Smooth muscle cell (in vitro differentiated cells): ENCODE data around the gene FRMD4A. TPM values are rescaled to one million over a fixed set of nuclear protein-coding genes. Genes with fewer than 3 reads are reported as not detected.
"Not testable (repeated sequence)": the region's sequence is repeated elsewhere in the genome, so short reads cannot be mapped to it uniquely, and the experiment has no call there.

Experiments used
- DNase-seq: peaks from one replicate; lab custom pipeline; 2025; ENCODE audit not compliant: unreplicated experiment; lab: John Stamatoyannopoulos, UW
- H2AFZ ChIP-seq: fragments of 200-600 bp; sonication (generic); 2 replicates; pipeline ENCODE4 v1.6.0; 2016; ENCODE audit warnings: antibody characterized with exemption, low read depth, mild to moderate bottlenecking
- H3F3A ChIP-seq: fragments of 200-600 bp; sonication (generic); 2 replicates; pipeline ENCODE4 v1.6.0; 2017; ENCODE audit warnings: antibody characterized with exemption, low read depth
- H3K27ac ChIP-seq: fragments of 200-600 bp; sonication (generic); 2 replicates; pipeline ENCODE4 v1.5.1; 2016; ENCODE audit warnings: low read depth, mild to moderate bottlenecking
- H3K27me3 ChIP-seq: fragments of 200-600 bp; sonication (generic); 2 replicates; pipeline ENCODE4 v1.6.1; 2016; ENCODE audit warnings: low read depth, mild to moderate bottlenecking
- H3K36me3 ChIP-seq: fragments of 200-600 bp; sonication (generic); 2 replicates; pipeline ENCODE4 v1.5.1; 2016; ENCODE audit warnings: low read depth
- H3K4me1 ChIP-seq: fragments of 200-600 bp; sonication (generic); 2 replicates; pipeline ENCODE4 v1.5.1; 2016; ENCODE audit warnings: low read depth
- H3K4me2 ChIP-seq: fragments of 200-600 bp; sonication (generic); 2 replicates; pipeline ENCODE4 v1.6.0; 2016; ENCODE audit warnings: mild to moderate bottlenecking
- H3K4me3 ChIP-seq: fragments of 200-600 bp; sonication (generic); 2 replicates; pipeline ENCODE4 v1.5.1; 2016; ENCODE audit warnings: mild to moderate bottlenecking
- H3K79me2 ChIP-seq: fragments of 200-600 bp; sonication (generic); 2 replicates; pipeline ENCODE4 v1.6.0; 2016; ENCODE audit warnings: low read depth, mild to moderate bottlenecking
- H3K9ac ChIP-seq: fragments of 200-600 bp; sonication (generic); 2 replicates; pipeline ENCODE4 v1.6.0; 2016; ENCODE audit warnings: low read depth
- H3K9me3 ChIP-seq: fragments of 200-600 bp; sonication (generic); replicated peaks from 2 replicates; pipeline ENCODE4 v1.5.1; 2016; ENCODE audit warnings: low read depth
- H4K20me1 ChIP-seq: fragments of 200-600 bp; sonication (generic); 2 replicates; pipeline ENCODE4 v1.6.0; 2016; ENCODE audit warnings: low read depth
- WGBS: methylation state at CpG from one replicate; pipeline ENCODE4 v1.1.7; 2016; ENCODE audit warnings: low lambda C conversion rate; 5-methylcytosine and 5-hydroxymethylcytosine counted together
- polyA plus RNA-seq: library from polyadenylated mRNA; unstranded; fragments of >200 nt; fragmentation: Nextera tagmentation; extraction: Ambion mirVana; gene quantifications from 2 replicates; pipeline ENCODE4 v1.2.1, GENCODE V29; 2016
- total RNA-seq: library from RNA; depleted of rRNA; stranded (reverse); fragments of >200 nt; gene quantifications from 2 replicates; pipeline ENCODE4 v1.2.3, GENCODE V29; 2014
- TF ChIP-seq, protein P1 (sequence below): fragments of 200-600 bp; sonication (generic); IDR thresholded peaks from 2 replicates; pipeline ENCODE4 v1.5.1; 2017; ENCODE audit warnings: borderline replicate concordance, mild to moderate bottlenecking, antibody characterized with exemption; ENCODE audit not compliant: insufficient read depth, poor library complexity, severe bottlenecking

FRMD4A gene
- total and polyA plus RNA-seq, 2 experiments from 2014 or later: 3.0 to 5.4 TPM

DNA sequence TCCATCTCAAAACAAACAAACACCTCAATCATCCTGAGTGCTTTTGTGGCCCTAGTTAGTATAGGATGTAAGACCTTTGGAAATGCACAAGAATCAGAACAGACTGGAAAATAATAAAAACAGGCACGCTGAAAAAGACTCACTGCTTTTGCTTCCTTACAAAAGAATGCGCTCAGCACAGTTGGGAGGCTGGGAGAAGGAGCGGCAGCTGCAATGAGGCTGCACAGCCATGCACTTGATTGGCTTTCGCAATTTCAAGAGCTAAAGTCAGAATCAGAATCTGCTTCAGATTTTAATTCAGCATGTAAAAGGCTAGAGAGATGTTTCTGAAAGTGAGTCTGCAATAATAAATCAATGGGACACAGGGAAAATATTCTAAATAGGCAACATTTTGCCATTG lies 97.2 kb downstream of the FRMD4A start:
- no peak overlapping the region for H2AFZ ChIP-seq
- TF ChIP-seq, protein P1, sequence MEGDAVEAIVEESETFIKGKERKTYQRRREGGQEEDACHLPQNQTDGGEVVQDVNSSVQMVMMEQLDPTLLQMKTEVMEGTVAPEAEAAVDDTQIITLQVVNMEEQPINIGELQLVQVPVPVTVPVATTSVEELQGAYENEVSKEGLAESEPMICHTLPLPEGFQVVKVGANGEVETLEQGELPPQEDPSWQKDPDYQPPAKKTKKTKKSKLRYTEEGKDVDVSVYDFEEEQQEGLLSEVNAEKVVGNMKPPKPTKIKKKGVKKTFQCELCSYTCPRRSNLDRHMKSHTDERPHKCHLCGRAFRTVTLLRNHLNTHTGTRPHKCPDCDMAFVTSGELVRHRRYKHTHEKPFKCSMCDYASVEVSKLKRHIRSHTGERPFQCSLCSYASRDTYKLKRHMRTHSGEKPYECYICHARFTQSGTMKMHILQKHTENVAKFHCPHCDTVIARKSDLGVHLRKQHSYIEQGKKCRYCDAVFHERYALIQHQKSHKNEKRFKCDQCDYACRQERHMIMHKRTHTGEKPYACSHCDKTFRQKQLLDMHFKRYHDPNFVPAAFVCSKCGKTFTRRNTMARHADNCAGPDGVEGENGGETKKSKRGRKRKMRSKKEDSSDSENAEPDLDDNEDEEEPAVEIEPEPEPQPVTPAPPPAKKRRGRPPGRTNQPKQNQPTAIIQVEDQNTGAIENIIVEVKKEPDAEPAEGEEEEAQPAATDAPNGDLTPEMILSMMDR: no peak
- H3K36me3 ChIP-seq: no peaks in the 10 kb centered on the region
- no peak overlapping the region for H3K9ac ChIP-seq
- H3K4me1 ChIP-seq: no peaks in the 10 kb centered on the region
- no peaks in the 10 kb centered on the region for H4K20me1 ChIP-seq
- 90% methylated on average over 4 of the region's 4 CpGs for WGBS
- no peaks in the 10 kb centered on the region for H3K79me2 ChIP-seq
- H3K27me3 ChIP-seq: peaks cover 29% of the 10 kb centered on the region
- H3K4me2 ChIP-seq: no peak overlapping the region
- H3K4me3 ChIP-seq: no peak overlapping the region
- no peak for DNase-seq
- no peak overlapping the region for H3K27ac ChIP-seq
- no peaks in the 10 kb centered on the region for H3F3A ChIP-seq
- H3K9me3 ChIP-seq: no peaks in the 10 kb centered on the region

DNA sequence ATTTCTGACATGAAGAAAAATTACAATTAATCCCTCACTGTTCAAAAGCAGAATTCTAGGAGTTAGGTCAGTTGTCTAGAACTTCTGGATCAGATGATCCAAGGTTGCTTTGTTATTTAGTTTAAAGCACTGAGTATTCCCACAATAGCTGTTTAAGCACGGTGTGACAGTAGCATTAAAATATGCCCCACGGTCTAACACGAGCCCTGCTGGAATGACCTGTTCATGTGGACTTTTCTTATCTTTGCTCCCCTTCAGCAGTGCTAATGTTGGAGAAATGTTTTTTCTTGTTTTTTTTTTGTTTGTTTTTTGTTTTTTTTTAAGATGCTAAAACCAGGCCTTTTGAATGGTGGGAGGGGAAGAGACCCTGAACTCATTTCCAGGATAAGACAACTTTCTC lies 101.9 kb downstream of the FRMD4A start:
- not testable (repeated sequence) for H3K4me2 ChIP-seq, H3K79me2 ChIP-seq, DNase-seq, H3K4me3 ChIP-seq, H3K36me3 ChIP-seq, H3K9me3 ChIP-seq, H3K4me1 ChIP-seq, H2AFZ ChIP-seq, H3F3A ChIP-seq, H3K27ac ChIP-seq, H3K9ac ChIP-seq, H4K20me1 ChIP-seq
- peaks cover 48% of the 10 kb centered on the region for H3K27me3 ChIP-seq
- 72% methylated on average over 3 of the region's 3 CpGs for WGBS

DNA sequence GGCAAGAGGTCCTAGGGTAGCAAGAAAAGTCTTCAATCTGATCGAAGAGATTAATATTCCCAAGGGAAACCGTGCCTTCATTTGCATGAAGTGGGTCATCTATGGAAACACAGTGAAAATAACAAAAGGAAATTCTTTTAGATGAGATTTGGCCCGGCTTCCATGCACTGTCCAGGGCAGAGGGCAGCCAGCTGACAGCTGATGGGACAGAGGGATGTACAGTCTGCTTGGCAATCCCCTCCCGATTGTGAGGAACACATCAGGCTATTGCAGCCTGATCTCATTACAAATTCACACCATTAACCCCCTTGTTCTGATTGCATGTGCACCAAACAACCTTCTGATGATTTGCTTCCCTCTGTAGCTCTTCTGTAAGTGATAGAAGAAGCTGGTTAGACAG lies 105.3 kb downstream of the FRMD4A start:
- H3K9me3 ChIP-seq: no peaks in the 10 kb centered on the region
- no peak overlapping the region for H3K27ac ChIP-seq
- no peaks in the 10 kb centered on the region for H3F3A ChIP-seq
- DNase-seq: no peak
- peaks cover 45% of the 10 kb centered on the region for H3K27me3 ChIP-seq
- H3K4me3 ChIP-seq: no peak overlapping the region
- H3K4me1 ChIP-seq: no peaks in the 10 kb centered on the region
- no peak overlapping the region for H2AFZ ChIP-seq
- no peaks in the 10 kb centered on the region for H3K79me2 ChIP-seq
- no peak overlapping the region for H3K4me2 ChIP-seq
- H3K36me3 ChIP-seq: no peaks in the 10 kb centered on the region
- TF ChIP-seq, protein P1: no peak
- H4K20me1 ChIP-seq: no peaks in the 10 kb centered on the region
- 90% methylated on average over 4 of the region's 4 CpGs for WGBS
- H3K9ac ChIP-seq: no peak overlapping the region

DNA sequence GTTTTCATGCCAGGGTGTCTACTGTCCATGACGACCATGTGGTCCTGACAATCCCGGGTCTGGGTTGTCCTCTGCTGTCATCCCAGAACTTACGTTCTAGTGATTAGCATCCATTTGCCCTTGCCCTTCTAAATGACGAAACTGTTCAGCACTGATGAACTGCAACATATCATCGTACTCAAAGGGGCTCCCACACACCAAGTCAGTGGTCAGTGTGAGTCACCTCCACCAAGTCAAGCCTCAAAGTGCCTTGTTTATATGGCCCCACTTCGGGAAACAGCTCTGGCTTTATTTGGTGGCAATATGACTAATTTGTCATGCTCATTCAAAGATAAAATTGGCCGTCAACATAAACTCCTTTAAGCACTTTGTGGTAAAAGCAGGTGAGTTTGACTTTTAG lies 110.7 kb downstream of the FRMD4A start:
- no peak overlapping the region for H3K27ac ChIP-seq
- no peak overlapping the region for H3K4me2 ChIP-seq
- no peaks in the 10 kb centered on the region for H3K4me1 ChIP-seq
- no peak for DNase-seq
- TF ChIP-seq, protein P1: no peak
- H4K20me1 ChIP-seq: no peaks in the 10 kb centered on the region
- H3K9ac ChIP-seq: no peak overlapping the region
- no peak overlapping the region for H2AFZ ChIP-seq
- no peaks in the 10 kb centered on the region for H3K79me2 ChIP-seq
- WGBS: 47% methylated on average over 7 of the region's 7 CpGs
- H3K36me3 ChIP-seq: no peaks in the 10 kb centered on the region
- H3K27me3 ChIP-seq: peaks cover 32% of the 10 kb centered on the region
- H3K4me3 ChIP-seq: no peak overlapping the region
- H3K9me3 ChIP-seq: no peaks in the 10 kb centered on the region
- H3F3A ChIP-seq: no peaks in the 10 kb centered on the region
